Mammary epithelial cell (primary cell): ENCODE data around the gene IL10.

Experiments
- EZH2 ChIP-seq: IDR thresholded peaks from 2 replicates; pipeline ENCODE4 v1.6.1; 2012; ENCODE audit warnings: low read length, inconsistent platforms, borderline replicate concordance
- TF ChIP-seq, protein P1 (sequence below), 2 donors: IDR thresholded peaks in 1 of 2; conservative IDR thresholded peaks in 1 of 2; 2 replicates each; pipeline ENCODE4 v1.5.1; 2011 to 2012; ENCODE audit warnings: inconsistent platforms in 2 of 2, low read length in 2 of 2, mild to moderate bottlenecking in 2 of 2, control low read depth in 1 of 2, low read depth in 1 of 2; ENCODE audit not compliant: insufficient read depth in 1 of 2; ENCODE audit errors: extremely low read depth in 1 of 2

GRCh38 chr1:206748348-206749030 is 23.8 kb downstream of the IL10 start:
- TF ChIP-seq, protein P1, sequence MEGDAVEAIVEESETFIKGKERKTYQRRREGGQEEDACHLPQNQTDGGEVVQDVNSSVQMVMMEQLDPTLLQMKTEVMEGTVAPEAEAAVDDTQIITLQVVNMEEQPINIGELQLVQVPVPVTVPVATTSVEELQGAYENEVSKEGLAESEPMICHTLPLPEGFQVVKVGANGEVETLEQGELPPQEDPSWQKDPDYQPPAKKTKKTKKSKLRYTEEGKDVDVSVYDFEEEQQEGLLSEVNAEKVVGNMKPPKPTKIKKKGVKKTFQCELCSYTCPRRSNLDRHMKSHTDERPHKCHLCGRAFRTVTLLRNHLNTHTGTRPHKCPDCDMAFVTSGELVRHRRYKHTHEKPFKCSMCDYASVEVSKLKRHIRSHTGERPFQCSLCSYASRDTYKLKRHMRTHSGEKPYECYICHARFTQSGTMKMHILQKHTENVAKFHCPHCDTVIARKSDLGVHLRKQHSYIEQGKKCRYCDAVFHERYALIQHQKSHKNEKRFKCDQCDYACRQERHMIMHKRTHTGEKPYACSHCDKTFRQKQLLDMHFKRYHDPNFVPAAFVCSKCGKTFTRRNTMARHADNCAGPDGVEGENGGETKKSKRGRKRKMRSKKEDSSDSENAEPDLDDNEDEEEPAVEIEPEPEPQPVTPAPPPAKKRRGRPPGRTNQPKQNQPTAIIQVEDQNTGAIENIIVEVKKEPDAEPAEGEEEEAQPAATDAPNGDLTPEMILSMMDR (conservative IDR thresholded peaks at IDR 0.05 in 1 of 2, IDR thresholded peaks at IDR 0.05 in 1 of 2; ENCODE audit: extremely low read depth in 1 of 2, insufficient read depth in 1 of 2, low read depth in 1 of 2, low read length in 2 of 2), result no peak
- TF ChIP-seq EZH2, result no peak
